Gastroesophageal sphincter (tissue), 4 donors: ENCODE measurements around the gene CNTN5. TPM values are rescaled to one million over a fixed set of nuclear protein-coding genes. Genes with fewer than 3 reads are reported as not detected.

Source experiments
- ATAC-seq: fragments of 150-250 bp; one replicate; pipeline ENCODE4 v1.9.1; 2016; ENCODE audit warnings: mild to moderate bottlenecking, moderate library complexity
- H3K27ac ChIP-seq, 4 donors: fragments of 200-600 bp; sonication (generic) in 3 of 4; 1 replicate in 3 of 4; 2 replicates in 1 of 4; pipeline ENCODE4 v1.5.1; 2016 to 2019
- H3K27me3 ChIP-seq: fragments of 200-600 bp; sonication (generic); one replicate; pipeline ENCODE4 v1.5.1; 2019
- H3K36me3 ChIP-seq, 2 donors: fragments of 200-600 bp; sonication (generic); one replicate each; pipeline ENCODE4 v1.5.1; 2019; ENCODE audit warnings: control low read depth in 1 of 2
- H3K4me1 ChIP-seq, 3 donors: fragments of 200-600 bp; sonication (generic); 1 replicate in 2 of 3; 2 replicates in 1 of 3; pipeline ENCODE4 v1.5.1; 2016 to 2019; ENCODE audit warnings: control low read depth in 2 of 3
- H3K4me3 ChIP-seq, 2 donors: fragments of 200-600 bp; sonication (generic); one replicate each; pipeline ENCODE4 v1.5.1; 2019; ENCODE audit warnings: mild to moderate bottlenecking in 1 of 2, moderate library complexity in 1 of 2
- H3K9me3 ChIP-seq, 3 donors: fragments of 200-600 bp; sonication (generic); one replicate each; pipeline ENCODE4 v1.5.1; 2017 to 2019; ENCODE audit warnings: control low read depth in 2 of 3
- CTCF ChIP-seq, 4 experiments: fragments of 200-600 bp in 2 of 4; fragments of 450-650 bp in 2 of 4; sonication (generic) in 1 of 4; IDR thresholded peaks; one replicate each; pipeline ENCODE4 v1.5.1; 2017 to 2019; ENCODE audit warnings: antibody characterized with exemption in 4 of 4, mild to moderate bottlenecking in 2 of 4, moderate library complexity in 2 of 4
- EP300 ChIP-seq: sonication (generic); formaldehyde crosslinking; IDR thresholded peaks from one replicate; pipeline ENCODE4 v1.6.1; 2017; ENCODE audit warnings: antibody characterized with exemption, mild to moderate bottlenecking
- POLR2A ChIP-seq, 2 donors: fragments of 450-650 bp; IDR thresholded peaks; one replicate each; pipeline ENCODE4 v1.6.1; 2017; ENCODE audit warnings: antibody characterized with exemption in 2 of 2, mild to moderate bottlenecking in 2 of 2, moderate library complexity in 1 of 2
- POLR2AphosphoS5 ChIP-seq: sonication (generic); formaldehyde crosslinking; IDR thresholded peaks from one replicate; pipeline ENCODE4 v1.6.1; 2017; ENCODE audit warnings: antibody characterized with exemption
- WGBS, 2 donors: methylation state at CpG; one replicate each; pipeline ENCODE4 v1.1.5; 2018; ENCODE audit warnings: low coverage in 1 of 2; 5-methylcytosine and 5-hydroxymethylcytosine counted together
- total RNA-seq, 4 donors: library from RNA; depleted of rRNA; stranded (reverse); fragments of >200 nt; gene quantifications; one replicate each; pipeline ENCODE4 v1.1.0, GENCODE V29; 2016

The CNTN5 gene
- total RNA-seq, 4 donors from 2014 or later, result 0.16 TPM; not detected in 3

DNA sequence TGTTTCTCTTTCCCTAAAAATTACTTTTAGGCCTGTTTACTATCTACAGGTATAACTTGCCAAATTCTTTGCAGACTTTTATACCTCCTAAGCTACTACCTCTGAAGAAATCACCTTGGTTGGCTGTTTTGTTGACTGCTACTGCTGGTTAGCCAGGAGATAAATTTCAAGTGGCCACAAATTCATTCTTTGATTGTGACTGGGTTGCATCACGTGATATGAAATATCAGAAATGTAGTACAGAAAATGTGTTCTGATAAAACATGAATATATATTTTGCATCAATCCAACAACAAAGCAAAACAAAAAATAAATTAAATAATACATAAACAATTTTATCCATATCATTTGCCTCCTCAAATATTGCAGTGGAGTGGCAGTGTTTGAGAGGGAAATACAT lies 291.1 kb downstream of the CNTN5 start:
- TF ChIP-seq POLR2AphosphoS5 (no peak), EP300 (no peak), CTCF (IDR thresholded peaks at IDR 0.05) (no peak), POLR2A (IDR thresholded peaks at IDR 0.05) (no peak)
- 89 to 90% methylated on average over 1 of the region's 1 CpG for WGBS, 2 donors
- ATAC-seq, result no peak

DNA sequence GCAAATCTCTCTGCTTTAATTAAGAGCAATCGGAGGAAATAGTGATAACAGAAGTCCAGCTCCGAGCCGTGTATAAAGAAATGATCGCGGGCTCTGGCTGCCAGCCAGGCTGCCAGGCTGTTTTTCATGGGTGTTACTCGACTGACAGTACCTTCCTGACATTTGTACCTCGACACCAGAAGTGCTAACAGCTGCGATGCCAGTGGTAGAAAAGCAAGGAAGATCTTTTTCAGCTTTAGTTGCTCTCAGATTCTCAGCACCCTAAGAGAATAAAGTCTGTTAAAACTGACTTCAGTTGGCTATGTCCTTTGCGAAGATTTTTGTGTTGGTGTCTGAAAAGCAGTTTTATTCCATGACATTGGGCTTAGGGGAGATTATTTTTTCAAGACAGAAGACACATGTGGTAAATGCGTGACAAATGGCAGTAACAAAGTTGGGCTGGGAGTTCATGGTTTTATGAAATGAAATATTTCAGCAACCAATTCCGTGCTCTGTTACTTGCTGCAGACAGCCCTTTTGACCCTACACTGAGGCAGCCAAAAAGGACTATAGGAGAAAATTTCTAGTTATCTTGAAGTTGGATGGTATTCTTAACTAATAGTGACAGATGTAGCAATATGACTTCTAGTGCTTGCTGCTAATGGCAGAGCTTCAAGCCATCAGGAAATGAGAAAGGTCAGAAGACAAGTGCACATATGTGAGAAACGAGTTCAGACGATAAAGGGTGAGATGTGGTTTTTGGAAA lies 296.2 kb downstream of the CNTN5 start:
- Histone ChIP-seq H3K4me3 (no peak overlapping the region), H3K27me3 (no peaks in the 10 kb centered on the region), H3K36me3 (no peaks in the 10 kb centered on the region), H3K4me1 (no peaks in the 10 kb centered on the region), H3K27ac (no peak overlapping the region), H3K9me3 (no peaks in the 10 kb centered on the region)
- ATAC-seq, result no peak
- 18 to 33% methylated on average over 13 of the region's 13 CpGs for WGBS, 2 donors
- TF ChIP-seq POLR2AphosphoS5, result no peak
- no peak for TF ChIP-seq EP300
- no peak for TF ChIP-seq CTCF (IDR thresholded peaks at IDR 0.05)
- no peak for TF ChIP-seq POLR2A (IDR thresholded peaks at IDR 0.05)

More for the DNA sequence above, 291.1 kb downstream of the CNTN5 start:
- Histone ChIP-seq H3K27ac (no peak overlapping the region), H3K4me1 (no peaks in the 10 kb centered on the region), H3K27me3 (no peaks in the 10 kb centered on the region), H3K36me3 (no peaks in the 10 kb centered on the region), H3K4me3 (no peak overlapping the region), H3K9me3 (no peaks in the 10 kb centered on the region)

GRCh38 chr11:99320769-99321290 lies 300.1 kb downstream of the CNTN5 start:
- Histone ChIP-seq H3K27me3 (no peaks in the 10 kb centered on the region), H3K4me1 (no peaks in the 10 kb centered on the region), H3K4me3 (no peak overlapping the region), H3K36me3 (no peaks in the 10 kb centered on the region), H3K27ac (no peak overlapping the region), H3K9me3 (no peaks in the 10 kb centered on the region)
- no peak for ATAC-seq
- no peak for TF ChIP-seq POLR2AphosphoS5
- TF ChIP-seq EP300, result no peak
- no peak for TF ChIP-seq CTCF (IDR thresholded peaks at IDR 0.05)
- TF ChIP-seq POLR2A (IDR thresholded peaks at IDR 0.05), result no peak
- 46 to 61% methylated on average over 4 of the region's 4 CpGs for WGBS, 2 donors

DNA sequence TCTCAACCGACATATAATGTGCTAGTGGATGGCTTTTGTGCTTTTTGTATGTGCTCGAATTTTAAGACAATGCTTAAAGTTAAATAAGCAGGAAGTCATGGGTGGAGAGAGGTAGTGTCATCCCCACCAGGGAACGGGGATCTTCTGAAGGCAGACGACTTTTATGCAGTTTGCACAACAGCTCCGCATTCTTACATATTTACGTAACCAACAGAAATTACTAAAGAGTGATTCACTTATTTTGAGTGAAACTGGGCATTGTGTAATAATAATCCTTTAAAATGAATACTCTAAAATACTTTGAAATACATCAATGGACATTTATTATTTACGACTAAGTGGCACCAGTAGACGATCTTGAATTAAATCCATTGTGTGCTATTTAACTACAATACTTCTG lies 305.1 kb downstream of the CNTN5 start:
- WGBS, 2 donors, result 78 to 85% methylated on average over 8 of the region's 8 CpGs
- Histone ChIP-seq H3K27ac (no peak overlapping the region), H3K4me1 (no peaks in the 10 kb centered on the region), H3K4me3 (no peak overlapping the region), H3K9me3 (no peaks in the 10 kb centered on the region), H3K27me3 (no peaks in the 10 kb centered on the region), H3K36me3 (no peaks in the 10 kb centered on the region)
- no peak for ATAC-seq
- no peak for TF ChIP-seq POLR2AphosphoS5
- no peak for TF ChIP-seq POLR2A (IDR thresholded peaks at IDR 0.05)
- TF ChIP-seq EP300, result no peak
- TF ChIP-seq CTCF (IDR thresholded peaks at IDR 0.05), result no peak

DNA sequence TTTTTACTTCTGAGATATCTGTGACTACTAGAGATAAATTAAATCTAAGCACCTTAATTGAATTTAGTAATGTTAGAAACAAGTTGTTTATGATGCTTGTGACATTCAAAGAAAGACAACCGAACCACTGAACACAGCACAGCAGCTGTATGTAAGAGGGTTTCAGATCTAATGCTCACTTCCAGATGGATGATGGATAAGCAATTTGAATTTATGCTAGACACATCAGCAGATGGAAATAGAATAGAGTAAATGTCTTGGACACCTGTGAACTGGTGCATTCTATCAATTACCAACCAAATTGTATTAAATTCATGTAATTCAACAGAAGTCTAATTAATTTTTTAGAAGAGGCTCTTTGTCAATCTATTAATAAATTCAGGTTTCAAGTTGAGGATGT lies 306.3 kb downstream of the CNTN5 start:
- no peaks in the 10 kb centered on the region for H3K27me3 ChIP-seq
- H3K27ac ChIP-seq, result no peak overlapping the region
- H3K4me3 ChIP-seq, result no peak overlapping the region
- no peak for ATAC-seq
- no peaks in the 10 kb centered on the region for H3K36me3 ChIP-seq
- H3K9me3 ChIP-seq, result no peaks in the 10 kb centered on the region
- TF ChIP-seq EP300, result no peak
- no peak for TF ChIP-seq CTCF (IDR thresholded peaks at IDR 0.05)
- no peak for TF ChIP-seq POLR2AphosphoS5
- TF ChIP-seq POLR2A (IDR thresholded peaks at IDR 0.05), result no peak
- 60 to 91% methylated on average over 1 of the region's 1 CpG for WGBS, 2 donors
- no peaks in the 10 kb centered on the region for H3K4me1 ChIP-seq
